Endothelial cell of umbilical vein (primary cell): Measurements from ENCODE around the gene JADE1. TPM values are rescaled to one million over a fixed set of nuclear protein-coding genes. Genes with fewer than 3 reads are reported as not detected.

Source experiments
- BruUV-seq: library from RNA; stranded (reverse); fragments of 400-500 nt; replicated peaks from 2 replicates; lab custom pipeline; 2021; lab: Mats Ljungman, UMichigan
- CTCF ChIA-PET: fragments of 300-600, 350-600 bp; sonication (Branson Sonifier 250); formaldehyde crosslinking; loops from one replicate; lab custom pipeline; 2021; ENCODE audit warnings: antibody characterized with exemption, inconsistent platforms; lab: Charles Lee
- POLR2A ChIA-PET: fragments of 300-600, 350-600 bp; sonication (Branson Sonifier 250); formaldehyde crosslinking; loops from one replicate; lab custom pipeline; 2021; ENCODE audit warnings: antibody characterized with exemption, inconsistent platforms; lab: Charles Lee
- DNase-seq: peaks from one replicate; pipeline ENCODE4 v3.0.0-alpha.2; 2011; ENCODE audit warnings: low read depth, low spot score
- FAIRE-seq: peaks from 2 replicates; lab custom pipeline; 2011; peaks lifted over from hg19 to GRCh38; lab: Jason Lieb, UNC
- H2AFZ ChIP-seq: 2 replicates; pipeline ENCODE4 v1.6.0; 2012; ENCODE audit warnings: low read depth, low read length, control low read depth, inconsistent platforms
- H3K27ac ChIP-seq: 2 replicates; pipeline ENCODE4 v1.5.1; 2011; ENCODE audit warnings: low read depth, mild to moderate bottlenecking, control low read depth, low read length, moderate library complexity; ENCODE audit not compliant: insufficient read depth
- H3K27me3 ChIP-seq, 2 experiments: 2 replicates each; pipeline versions ENCODE4 v1.6.0 to v1.6.1; 2011; ENCODE audit warnings: low read length in 2 of 2, mixed read lengths in 1 of 2; ENCODE audit not compliant: control insufficient read depth in 2 of 2, insufficient read depth in 2 of 2
- H3K36me3 ChIP-seq, 2 experiments: 2 replicates in 1 of 2; 3 replicates in 1 of 2; pipeline ENCODE4 v1.5.1; 2011; ENCODE audit warnings: low read length in 2 of 2, mild to moderate bottlenecking in 1 of 2, moderate library complexity in 1 of 2; ENCODE audit not compliant: control insufficient read depth in 2 of 2, insufficient read depth in 2 of 2; ENCODE audit errors: extremely low read depth in 1 of 2
- H3K4me1 ChIP-seq: 3 replicates; pipeline ENCODE4 v1.5.1; 2011; ENCODE audit warnings: mild to moderate bottlenecking, low read length; ENCODE audit not compliant: control insufficient read depth, insufficient read depth; ENCODE audit errors: extremely low read depth
- H3K4me2 ChIP-seq: 2 replicates; pipeline ENCODE4 v1.6.1; 2011; ENCODE audit warnings: low read length, control low read depth, mixed read lengths; ENCODE audit not compliant: insufficient read depth
- H3K4me3 ChIP-seq, 3 experiments: fragments of 200-600 bp in 1 of 3; sonication (generic), shearing (Covaris generic) in 1 of 3; replicated peaks in 1 of 3; 2 replicates each; pipeline ENCODE4 v1.5.1; 2011 to 2016; ENCODE audit warnings: control low read depth in 3 of 3, low read length in 3 of 3, mild to moderate bottlenecking in 2 of 3, inconsistent platforms in 1 of 3, low read depth in 1 of 3, moderate library complexity in 1 of 3; ENCODE audit not compliant: insufficient read depth in 1 of 3
- H3K79me2 ChIP-seq: 2 replicates; pipeline ENCODE4 v1.6.0; 2012; ENCODE audit warnings: low read length, inconsistent platforms; ENCODE audit not compliant: control insufficient read depth, insufficient read depth
- H3K9ac ChIP-seq: replicated peaks from 2 replicates; pipeline ENCODE3; 2011; ENCODE audit warnings: low read length, control low read depth; ENCODE audit not compliant: insufficient read depth; ENCODE audit errors: extremely low read depth
- H3K9me1 ChIP-seq: replicated peaks from 3 replicates; pipeline ENCODE4 v1.6.0; 2011; ENCODE audit warnings: mild to moderate bottlenecking, low read length; ENCODE audit not compliant: control insufficient read depth, insufficient read depth; ENCODE audit errors: extremely low read depth
- H3K9me3 ChIP-seq: replicated peaks from 2 replicates; pipeline ENCODE4 v1.5.1; 2012; ENCODE audit warnings: low read length, inconsistent platforms; ENCODE audit not compliant: control insufficient read depth, insufficient read depth
- H4K20me1 ChIP-seq: replicated peaks from 2 replicates; pipeline ENCODE3; 2011; ENCODE audit warnings: mild to moderate bottlenecking, low read length; ENCODE audit not compliant: control insufficient read depth, insufficient read depth; ENCODE audit errors: extremely low read depth
- EZH2 ChIP-seq: IDR thresholded peaks from 2 replicates; pipeline ENCODE4 v1.6.1; 2012; ENCODE audit warnings: borderline replicate concordance, low read depth, mild to moderate bottlenecking, moderate library complexity, low read length, inconsistent platforms; ENCODE audit not compliant: severe bottlenecking
- FOS ChIP-seq: IDR thresholded peaks from 2 replicates; pipeline ENCODE4 v1.6.1; 2011; ENCODE audit warnings: mild to moderate bottlenecking, low read length, moderate library complexity, borderline replicate concordance; ENCODE audit not compliant: insufficient read depth
- GATA2 ChIP-seq: IDR thresholded peaks from 2 replicates; pipeline ENCODE4 v1.7.0; 2011; ENCODE audit warnings: low read depth, mild to moderate bottlenecking, moderate library complexity, mixed read lengths, low read length; ENCODE audit not compliant: insufficient read length, insufficient read depth
- JUN ChIP-seq: IDR thresholded peaks from 2 replicates; pipeline ENCODE4 v1.6.1; 2011; ENCODE audit warnings: borderline replicate concordance, low read depth; ENCODE audit not compliant: insufficient read length, insufficient read depth
- MAX ChIP-seq: IDR thresholded peaks from 2 replicates; pipeline ENCODE4 v1.6.1; 2011; ENCODE audit not compliant: insufficient read depth, insufficient read length
- MYC ChIP-seq: IDR thresholded peaks from one replicate; pipeline ENCODE4 v1.6.1; 2011; ENCODE audit warnings: mild to moderate bottlenecking, low read depth, low read length
- POLR2A ChIP-seq: IDR thresholded peaks from 2 replicates; pipeline ENCODE4 v1.6.1; 2012; ENCODE audit warnings: low read depth, mild to moderate bottlenecking, control low read depth, low read length
- POLR2AphosphoS5 ChIP-seq: IDR thresholded peaks from 2 replicates; pipeline ENCODE4 v1.6.1; 2012; ENCODE audit warnings: low read depth, mild to moderate bottlenecking, control low read depth, low read length, moderate library complexity; ENCODE audit not compliant: insufficient read depth
- dilution Hi-C: fragments of 300-500 bp; cut with MboI; formaldehyde crosslinking; loops from one replicate; pipeline ENCODE4 v1.15.0; 2019; ENCODE audit warnings: low sequenced_read_pairs; ENCODE audit not compliant: extremely low pct_ligation_motif_present
- intact Hi-C: fragments of 100-400 bp; cut with micrococcal nuclease; formaldehyde crosslinking; loops from one replicate; pipeline ENCODE4 v1.10.0; 2022
- polyA plus RNA-seq, 4 experiments: library from polyadenylated mRNA; depleted of rRNA in 3 of 4; stranded (reverse) in 3 of 4; unstranded in 1 of 4; fragments of >200 nt; gene quantifications; 2 replicates each; pipeline versions ENCODE4 v1.2.1 to v1.2.3, GENCODE V29; 2011 to 2012; ENCODE audit warnings: missing spikeins in 1 of 4
- total RNA-seq: library from RNA; stranded (reverse); gene quantifications from 2 replicates; pipeline ENCODE4 v1.2.3, GENCODE V29; 2021
- TF ChIP-seq, protein P1 (sequence below), 2 donors: IDR thresholded peaks; 1 replicate in 1 of 2; 2 replicates in 1 of 2; pipeline ENCODE4 v1.5.1; 2011; ENCODE audit warnings: low read length in 2 of 2, mild to moderate bottlenecking in 2 of 2, moderate library complexity in 2 of 2, control low read depth in 1 of 2, inconsistent platforms in 1 of 2, low read depth in 1 of 2; ENCODE audit not compliant: insufficient read depth in 1 of 2; ENCODE audit errors: extremely low read depth in 1 of 2

The JADE1 gene
- total and polyA plus RNA-seq, 2 donors (not counting 3 experiments of a cell fraction or from before 2014, with no cell fraction given): 13.6 to 45.6 TPM

- Histone ChIP-seq H4K20me1 (no peaks in the 10 kb centered on the region), H3K4me1 (no peaks in the 10 kb centered on the region), H3K79me2 (no peaks in the 10 kb centered on the region), H3K36me3 (no peaks in the 10 kb centered on the region), H3K9ac (no peak overlapping the region), H2AFZ (no peak overlapping the region), H3K27ac (no peak overlapping the region), H3K9me1 (no peaks in the 10 kb centered on the region), H3K9me3 (no peaks in the 10 kb centered on the region), H3K27me3 (no peaks in the 10 kb centered on the region), H3K4me3 (no peak overlapping the region), H3K4me2 (no peak overlapping the region)
- dilution Hi-C loops (no loop called here), intact Hi-C loops (no loop called here)
- ChIA-PET POLR2A (no interaction called here), CTCF (no interaction called here)
- BruUV-seq: no TSS peak
- TF ChIP-seq FOS (no peak), POLR2AphosphoS5 (no peak), MYC (no peak), MAX (no peak), EZH2 (no peak), GATA2 (no peak), JUN (no peak), POLR2A (no peak)
- TF ChIP-seq, protein P1, sequence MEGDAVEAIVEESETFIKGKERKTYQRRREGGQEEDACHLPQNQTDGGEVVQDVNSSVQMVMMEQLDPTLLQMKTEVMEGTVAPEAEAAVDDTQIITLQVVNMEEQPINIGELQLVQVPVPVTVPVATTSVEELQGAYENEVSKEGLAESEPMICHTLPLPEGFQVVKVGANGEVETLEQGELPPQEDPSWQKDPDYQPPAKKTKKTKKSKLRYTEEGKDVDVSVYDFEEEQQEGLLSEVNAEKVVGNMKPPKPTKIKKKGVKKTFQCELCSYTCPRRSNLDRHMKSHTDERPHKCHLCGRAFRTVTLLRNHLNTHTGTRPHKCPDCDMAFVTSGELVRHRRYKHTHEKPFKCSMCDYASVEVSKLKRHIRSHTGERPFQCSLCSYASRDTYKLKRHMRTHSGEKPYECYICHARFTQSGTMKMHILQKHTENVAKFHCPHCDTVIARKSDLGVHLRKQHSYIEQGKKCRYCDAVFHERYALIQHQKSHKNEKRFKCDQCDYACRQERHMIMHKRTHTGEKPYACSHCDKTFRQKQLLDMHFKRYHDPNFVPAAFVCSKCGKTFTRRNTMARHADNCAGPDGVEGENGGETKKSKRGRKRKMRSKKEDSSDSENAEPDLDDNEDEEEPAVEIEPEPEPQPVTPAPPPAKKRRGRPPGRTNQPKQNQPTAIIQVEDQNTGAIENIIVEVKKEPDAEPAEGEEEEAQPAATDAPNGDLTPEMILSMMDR (IDR thresholded peaks at IDR 0.05; ENCODE audit: extremely low read depth in 1 of 2, insufficient read depth in 1 of 2, low read depth in 1 of 2, low read length in 2 of 2): no peak
- no peak for FAIRE-seq
- no peak for DNase-seq
Observed at GRCh38 chr4:128880662-128881061, 71.2 kb downstream of the JADE1 start.
